NCI-H187 treated with DMSO at 0.1 percent for 48 hours (cell line): ENCODE results near the gene SPG21.

Experiments
- DNase-seq: peaks from one replicate; lab custom pipeline; 2025; lab: John Stamatoyannopoulos, UW

SPG21 gene

GRCh38 chr15:64938192-64938591 is 51.5 kb downstream of the SPG21 start:
- no peak for DNase-seq

- DNase-seq = no peak
These were observed 55.7 kb downstream of the SPG21 start for GRCh38 chr15:64934023-64934422.

DNA sequence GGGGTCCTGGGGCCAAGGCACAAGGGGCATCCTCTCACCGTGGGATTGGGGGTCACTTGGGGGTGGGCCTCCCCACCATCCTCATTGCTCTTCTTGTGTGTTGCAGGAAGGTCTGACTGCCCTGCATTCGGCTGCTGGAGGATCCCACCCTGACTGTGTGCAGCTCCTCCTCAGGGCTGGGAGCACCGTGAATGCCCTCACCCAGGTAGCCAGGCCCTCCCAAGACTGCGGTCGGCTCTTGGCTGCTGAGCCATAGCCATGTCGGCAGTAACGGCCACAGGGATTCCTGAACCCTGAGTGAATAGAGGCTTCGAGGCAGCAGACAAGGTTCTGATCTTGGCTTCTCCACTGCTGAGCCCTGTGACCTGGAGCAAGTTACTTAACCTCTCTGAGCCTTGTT is 58.3 kb downstream of the SPG21 start:
- no peak for DNase-seq

DNA sequence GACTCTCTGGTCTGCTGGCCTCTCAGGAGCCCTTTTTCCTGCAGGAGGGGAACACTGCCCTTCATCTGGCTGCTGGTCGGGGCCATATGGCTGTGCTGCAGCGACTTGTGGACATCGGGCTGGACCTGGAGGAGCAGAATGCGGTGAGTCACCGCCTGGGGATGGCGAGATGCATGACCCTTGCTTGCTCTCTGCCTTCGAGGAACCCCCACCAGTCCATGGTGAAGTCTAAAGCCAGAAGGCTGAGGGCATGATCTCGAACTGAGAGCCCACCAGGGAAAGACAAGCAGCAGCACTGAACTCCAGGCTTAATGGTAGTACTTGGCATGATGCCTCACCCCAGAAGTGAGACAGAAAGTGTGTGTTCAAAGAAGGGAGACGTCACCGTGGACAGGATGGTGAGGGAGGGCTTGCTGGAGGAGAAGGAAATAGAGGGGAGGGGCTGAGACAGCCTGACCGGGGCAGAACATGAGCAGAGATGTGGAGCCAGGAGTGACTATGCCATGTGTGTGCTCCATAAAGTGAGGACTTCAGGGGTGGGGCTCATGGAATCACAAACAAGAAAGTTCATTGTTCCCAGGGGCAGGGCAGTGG is 58.8 kb downstream of the SPG21 start:
- no peak for DNase-seq

DNA sequence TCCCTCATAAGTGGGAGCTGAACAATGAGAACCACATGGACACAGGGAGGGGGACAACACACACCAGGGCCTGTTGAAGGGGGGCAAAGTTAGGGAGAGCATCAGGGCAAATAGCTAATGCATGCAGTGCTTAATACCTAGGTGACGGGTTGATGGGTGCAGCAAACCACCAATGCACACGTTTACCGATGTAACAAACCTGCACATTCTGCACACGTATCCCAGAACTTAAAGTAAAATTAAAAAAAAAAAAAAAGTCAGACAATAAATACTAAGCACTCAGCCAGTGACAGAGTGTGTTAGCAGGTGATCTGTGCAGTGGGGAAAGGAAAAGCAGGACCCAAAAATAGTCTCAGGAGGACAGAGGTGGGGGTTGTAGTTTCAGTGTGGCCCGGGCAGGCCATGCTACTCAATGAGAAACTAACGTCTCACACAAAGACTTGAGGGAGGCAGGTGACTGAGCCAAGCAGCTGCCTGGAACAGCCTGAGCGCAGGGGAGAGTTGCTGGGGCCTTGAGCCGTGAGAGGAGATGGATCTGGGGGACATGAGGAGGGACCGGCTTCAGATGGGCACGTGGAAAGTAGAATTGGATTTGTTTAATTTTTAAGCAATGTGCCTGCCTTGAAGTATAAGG is 59.6 kb downstream of the SPG21 start:
- no peak for DNase-seq

DNA sequence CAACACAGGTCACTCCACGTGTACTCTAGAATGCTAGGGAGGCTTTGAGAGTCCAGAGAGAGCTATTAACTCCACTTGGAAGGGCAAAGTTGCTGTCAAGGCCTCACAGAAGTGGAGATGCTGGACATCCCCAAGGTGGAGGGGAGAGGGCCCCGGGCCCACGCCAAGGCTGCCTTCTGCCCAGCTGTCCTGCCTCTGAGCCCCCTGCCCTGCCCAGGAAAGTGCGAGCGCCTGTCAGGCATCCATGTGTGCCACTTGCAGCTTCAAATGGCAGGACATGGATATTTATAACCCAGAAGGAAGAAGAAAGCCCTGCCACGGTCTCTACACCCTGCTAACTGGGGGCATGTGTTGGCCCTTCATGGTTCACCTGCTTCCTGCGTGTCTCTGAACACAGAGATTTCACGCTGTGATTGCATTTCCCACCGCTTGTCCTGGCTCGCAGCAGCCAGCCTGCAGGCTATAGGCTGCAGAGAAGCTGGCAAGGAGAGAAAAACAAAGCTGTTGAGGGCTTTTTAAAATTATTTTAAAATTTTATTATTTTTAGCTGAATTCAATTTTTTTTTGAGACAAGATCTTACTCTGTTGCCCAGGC is 61.0 kb downstream of the SPG21 start:
- DNase-seq = no peak

DNA sequence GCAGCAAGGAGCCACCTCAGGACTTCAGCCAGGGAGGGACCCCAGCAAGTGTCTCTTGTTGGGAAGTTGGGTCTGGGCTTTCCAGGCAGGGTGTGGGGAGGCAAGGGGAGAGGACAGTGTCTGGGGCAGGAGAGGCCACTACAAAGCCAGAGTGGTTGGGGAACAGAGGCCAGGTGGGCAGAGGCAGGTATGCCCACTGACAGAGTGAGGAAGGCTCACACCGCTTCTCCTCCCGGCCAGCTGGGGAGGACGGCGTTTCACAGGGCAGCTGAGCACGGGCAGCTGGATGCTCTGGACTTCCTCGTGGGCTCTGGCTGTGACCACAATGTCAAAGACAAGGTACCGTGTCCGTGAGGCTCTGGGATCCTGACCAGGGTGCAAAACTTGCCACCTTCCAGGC is 63.1 kb downstream of the SPG21 start:
- no peak for DNase-seq

- no peak for DNase-seq
These were observed 64.1 kb downstream of the SPG21 start for GRCh38 chr15:64925335-64926330.

- DNase-seq = no peak
These were observed 66.2 kb downstream of the SPG21 start for GRCh38 chr15:64923546-64923945.

DNA sequence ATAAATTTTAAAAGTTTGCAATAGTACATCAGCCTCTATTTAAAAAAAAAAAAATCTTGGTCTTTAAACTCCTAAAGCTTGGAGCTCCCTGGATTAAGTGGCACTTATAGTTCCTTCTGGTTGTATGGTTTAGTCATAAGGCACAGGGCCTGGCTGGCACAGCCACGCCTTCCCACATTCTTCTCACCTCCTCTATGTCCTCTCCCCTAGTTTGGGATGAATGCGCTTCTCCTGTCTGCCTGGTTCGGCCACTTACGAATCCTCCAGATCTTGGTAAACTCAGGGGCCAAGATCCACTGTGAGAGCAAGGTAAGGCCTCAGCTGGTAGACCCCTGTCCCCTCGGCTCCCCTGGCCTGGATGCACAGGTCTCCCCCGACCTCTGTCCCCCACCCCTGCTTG is 68.0 kb downstream of the SPG21 start:
- DNase-seq = no peak

GRCh38 chr15:64919721-64920120 is 70.0 kb downstream of the SPG21 start:
- DNase-seq = no peak

- DNase-seq = no peak
These were observed 72.5 kb downstream of the SPG21 start for GRCh38 chr15:64917211-64917610.

DNA sequence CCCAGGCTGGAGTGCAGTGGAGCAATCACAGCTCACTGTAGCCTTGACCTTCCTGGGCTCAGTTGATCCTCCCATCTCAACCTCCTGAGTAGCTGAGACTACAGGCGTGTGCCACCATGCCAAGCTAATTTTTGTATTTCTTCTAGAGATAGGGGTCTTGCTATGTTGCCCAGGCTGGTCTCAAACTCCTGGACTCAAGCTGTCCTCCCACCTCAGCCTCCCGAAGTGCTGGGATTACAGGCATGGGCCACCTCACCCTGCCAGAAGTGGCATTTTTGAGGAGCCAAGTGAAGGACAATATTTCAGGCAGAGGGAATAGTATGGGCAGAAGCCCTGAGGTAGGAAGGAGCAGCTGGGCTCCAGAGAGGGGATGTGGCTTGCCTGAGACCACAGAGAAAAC is 73.3 kb downstream of the SPG21 start:
- no peak for DNase-seq

- DNase-seq = no peak
These were observed 74.0 kb downstream of the SPG21 start for GRCh38 chr15:64915518-64916227.
